CD4-positive, alpha-beta T cell treated with Interferon alpha-2 for 1 hour (primary cell): ENCODE measurements around the gene PAK6.

ENCODE experiments used
- DNase-seq, 2 donors: peaks; one replicate each; pipeline ENCODE4 v3.0.0-alpha.2; 2020 to 2022

PAK6 gene

GRCh38 chr15:40238532-40239403 lies at the start of gene PAK6:
Gene PAK6 (plus strand): TSS chr15:40239063. CDS start chr15:40264786, 25,723 bp downstream.
- DNase-seq, result peak; percentile 19 to 22

- DNase-seq, result no peak
These were observed 48.3 kb upstream of the PAK6 start for GRCh38 chr15:40190591-40190990.

- no peak for DNase-seq
These were observed 45.9 kb upstream of the PAK6 start for GRCh38 chr15:40192942-40193341.

- DNase-seq, result peak in 1 of 2 donors; percentile 34
These were observed 41.4 kb upstream of the PAK6 start for GRCh38 chr15:40197434-40197833.

GRCh38 chr15:40198355-40199085 lies 40.3 kb upstream of the PAK6 start:
- DNase-seq, result no peak

GRCh38 chr15:40204100-40204499 lies 34.8 kb upstream of the PAK6 start:
- DNase-seq, result no peak

- DNase-seq, result peak; percentile 56 to 84
These were observed 21.6 kb upstream of the PAK6 start for GRCh38 chr15:40217166-40217824.

- no peak for DNase-seq
These were observed 19.1 kb upstream of the PAK6 start for GRCh38 chr15:40219801-40220200.

GRCh38 chr15:40222131-40222530 lies 16.7 kb upstream of the PAK6 start:
- no peak for DNase-seq

- DNase-seq, result no peak
These were observed 12.1 kb upstream of the PAK6 start for GRCh38 chr15:40226736-40227135.

- no peak for DNase-seq
These were observed 9.5 kb upstream of the PAK6 start for GRCh38 chr15:40229316-40229715.

GRCh38 chr15:40229956-40230355 lies 8.9 kb upstream of the PAK6 start:
- DNase-seq, result no peak

GRCh38 chr15:40232625-40233070 lies 6.2 kb upstream of the PAK6 start:
- DNase-seq, result no peak

GRCh38 chr15:40233727-40234577 lies 4.9 kb upstream of the PAK6 start:
- no peak for DNase-seq

GRCh38 chr15:40234783-40235182 lies 4.1 kb upstream of the PAK6 start:
- DNase-seq, result no peak

- DNase-seq, result no peak
These were observed 3.5 kb upstream of the PAK6 start for GRCh38 chr15:40235201-40235885.

- no peak for DNase-seq
These were observed 485 bp downstream of the PAK6 start for GRCh38 chr15:40239404-40239692.

- no peak for DNase-seq
These were observed 1.1 kb downstream of the PAK6 start for GRCh38 chr15:40239693-40240618.

- DNase-seq, result no peak
These were observed 1.9 kb downstream of the PAK6 start for GRCh38 chr15:40240619-40241221.
